Sigmoid colon (tissue), 7 donors: Measurements from ENCODE around the gene LCE4A. TPM values are rescaled to one million over a fixed set of nuclear protein-coding genes. Genes with fewer than 3 reads are reported as not detected.
"Not testable (repeated sequence)": the region's sequence is repeated elsewhere in the genome, so short reads cannot be mapped to it uniquely, and the experiment has no call there.

Source experiments
- DNase-seq: peaks from one replicate; pipeline ENCODE4 v3.0.0-alpha.2; 2019
- H3K27ac ChIP-seq, 4 donors: fragments of 200-600 bp; sonication (generic); one replicate each; pipeline ENCODE4 v1.5.1; 2016 to 2019; ENCODE audit warnings: mild to moderate bottlenecking in 1 of 4
- H3K27me3 ChIP-seq, 3 donors: fragments of 200-600 bp; sonication (generic); one replicate each; pipeline ENCODE4 v1.5.1; 2019; ENCODE audit warnings: mild to moderate bottlenecking in 1 of 3
- H3K36me3 ChIP-seq, 4 donors: fragments of 200-600 bp; sonication (generic); one replicate each; pipeline ENCODE4 v1.5.1; 2016 to 2019
- H3K4me1 ChIP-seq, 4 donors: fragments of 200-600 bp; sonication (generic); one replicate each; pipeline ENCODE4 v1.5.1; 2017 to 2019
- H3K4me3 ChIP-seq, 4 donors: fragments of 200-600 bp; sonication (generic); one replicate each; pipeline ENCODE4 v1.5.1; 2017 to 2019; ENCODE audit warnings: mild to moderate bottlenecking in 2 of 4, moderate library complexity in 1 of 4
- H3K9me3 ChIP-seq, 4 donors: fragments of 200-600 bp in 3 of 4; sonication (generic) in 3 of 4; one replicate each; pipeline versions ENCODE4 v1.5.1 to v1.6.1; 2013 to 2019
- EP300 ChIP-seq, 4 donors: sonication (generic); formaldehyde crosslinking; IDR thresholded peaks; one replicate each; pipeline ENCODE4 v1.6.1; 2017; ENCODE audit warnings: antibody characterized with exemption in 4 of 4
- POLR2A ChIP-seq, 2 donors: fragments of 450-650 bp; IDR thresholded peaks; one replicate each; pipeline ENCODE4 v1.6.1; 2016; ENCODE audit warnings: antibody characterized with exemption in 2 of 2, mild to moderate bottlenecking in 2 of 2, moderate library complexity in 2 of 2
- POLR2AphosphoS5 ChIP-seq, 4 donors: sonication (generic); formaldehyde crosslinking; IDR thresholded peaks; one replicate each; pipeline ENCODE4 v1.6.1; 2017; ENCODE audit warnings: antibody characterized with exemption in 4 of 4
- WGBS, 2 donors: extraction: QIAGEN DNeasy Blood & Tissue Kit; methylation state at CpG; one replicate each; pipeline ENCODE4 v1.1.7; 2013; 5-methylcytosine and 5-hydroxymethylcytosine counted together
- intact Hi-C: fragments of 100-400 bp; cut with DNase I; formaldehyde crosslinking; loops from one replicate; pipeline ENCODE4 v1.15.1; 2023
- polyA plus RNA-seq, 3 donors: library from polyadenylated mRNA; stranded (reverse); fragments of 200-250 nt; gene quantifications; one replicate each; pipeline ENCODE4 v1.2.3, GENCODE V29; 2013
- total RNA-seq, 4 donors: library from RNA; depleted of rRNA; stranded (reverse); fragments of >200 nt; gene quantifications; one replicate each; pipeline ENCODE4 v1.1.0, GENCODE V29; 2016
- TF ChIP-seq, protein P1 (sequence below), 4 experiments: fragments of 450-650 bp in 3 of 4; fragments of 200-600 bp in 1 of 4; IDR thresholded peaks; one replicate each; pipeline ENCODE4 v1.5.1; 2016 to 2019; ENCODE audit warnings: antibody characterized with exemption in 4 of 4, mild to moderate bottlenecking in 3 of 4, moderate library complexity in 2 of 4
- donor health status: healthy with polysubstance abuse.
- donor health status: Bipolar disorder and iron deficiency.
- donor health status: healthy.

LCE4A gene
- total and polyA plus RNA-seq, 7 donors: not detected

DNA sequence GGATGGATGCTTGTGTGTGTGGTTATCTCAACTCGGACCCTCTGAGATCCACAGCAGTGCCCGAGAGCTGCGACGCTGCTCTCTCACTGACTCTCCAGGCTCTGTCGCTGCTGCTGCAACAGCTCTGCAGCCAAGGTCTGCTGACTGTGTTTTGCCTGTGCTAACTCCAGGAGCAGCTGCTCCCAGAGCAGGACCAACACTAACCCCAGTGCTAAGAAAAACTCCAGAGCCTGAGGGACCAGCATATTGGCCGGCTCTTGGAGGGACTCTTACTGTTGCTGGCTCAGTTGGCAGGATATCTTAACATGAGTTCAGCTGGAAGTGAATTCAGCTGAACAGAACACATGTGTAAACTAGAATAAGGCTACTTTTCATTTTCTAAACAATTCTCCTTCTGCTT is 28.5 kb upstream of the LCE4A start:
- WGBS, 2 donors: 55 to 67% methylated on average over 6 of the region's 6 CpGs
- TF ChIP-seq, protein P1, sequence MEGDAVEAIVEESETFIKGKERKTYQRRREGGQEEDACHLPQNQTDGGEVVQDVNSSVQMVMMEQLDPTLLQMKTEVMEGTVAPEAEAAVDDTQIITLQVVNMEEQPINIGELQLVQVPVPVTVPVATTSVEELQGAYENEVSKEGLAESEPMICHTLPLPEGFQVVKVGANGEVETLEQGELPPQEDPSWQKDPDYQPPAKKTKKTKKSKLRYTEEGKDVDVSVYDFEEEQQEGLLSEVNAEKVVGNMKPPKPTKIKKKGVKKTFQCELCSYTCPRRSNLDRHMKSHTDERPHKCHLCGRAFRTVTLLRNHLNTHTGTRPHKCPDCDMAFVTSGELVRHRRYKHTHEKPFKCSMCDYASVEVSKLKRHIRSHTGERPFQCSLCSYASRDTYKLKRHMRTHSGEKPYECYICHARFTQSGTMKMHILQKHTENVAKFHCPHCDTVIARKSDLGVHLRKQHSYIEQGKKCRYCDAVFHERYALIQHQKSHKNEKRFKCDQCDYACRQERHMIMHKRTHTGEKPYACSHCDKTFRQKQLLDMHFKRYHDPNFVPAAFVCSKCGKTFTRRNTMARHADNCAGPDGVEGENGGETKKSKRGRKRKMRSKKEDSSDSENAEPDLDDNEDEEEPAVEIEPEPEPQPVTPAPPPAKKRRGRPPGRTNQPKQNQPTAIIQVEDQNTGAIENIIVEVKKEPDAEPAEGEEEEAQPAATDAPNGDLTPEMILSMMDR (IDR thresholded peaks at IDR 0.05): no peak
- TF ChIP-seq POLR2A (IDR thresholded peaks at IDR 0.05) (no peak), EP300 (IDR thresholded peaks at IDR 0.05) (no peak), POLR2AphosphoS5 (IDR thresholded peaks at IDR 0.05) (no peak)
- no peak for DNase-seq
- H3K4me3 ChIP-seq: no peak overlapping the region
- H3K4me1 ChIP-seq: no peaks in the 10 kb centered on the region
- H3K36me3 ChIP-seq: no peaks in the 10 kb centered on the region
- no peak overlapping the region for H3K27ac ChIP-seq
- intact Hi-C loops: no loop called here
- no peaks in the 10 kb centered on the region for H3K27me3 ChIP-seq
- H3K9me3 ChIP-seq: no peaks in the 10 kb centered on the region

DNA sequence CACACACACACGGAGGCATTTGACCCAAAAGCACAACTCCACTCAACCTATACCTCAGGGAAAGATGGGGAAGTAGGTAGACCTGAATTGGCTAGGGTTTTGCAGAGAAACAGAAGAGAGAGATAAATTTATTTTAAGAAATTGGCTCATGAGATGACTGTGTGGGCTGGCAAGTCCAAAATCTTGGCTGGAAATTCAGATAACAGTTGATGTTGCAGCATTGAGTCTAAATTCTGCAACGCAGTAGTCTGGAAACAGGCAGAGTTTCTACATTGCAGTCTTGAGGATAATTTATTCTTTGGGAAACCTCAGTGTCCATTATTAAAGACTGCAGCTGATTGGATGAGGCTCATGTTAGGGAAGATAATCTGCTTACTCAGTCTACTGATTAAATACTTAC is 26.3 kb upstream of the LCE4A start:
- no peak overlapping the region for H3K27ac ChIP-seq
- intact Hi-C loops: no loop called here
- H3K4me3 ChIP-seq: no peak overlapping the region
- no peaks in the 10 kb centered on the region for H3K4me1 ChIP-seq
- WGBS, 2 donors: 59 to 62% methylated on average over 2 of the region's 2 CpGs
- TF ChIP-seq POLR2AphosphoS5 (IDR thresholded peaks at IDR 0.05) (no peak), EP300 (IDR thresholded peaks at IDR 0.05) (no peak), POLR2A (IDR thresholded peaks at IDR 0.05) (no peak)
- TF ChIP-seq, protein P1 (IDR thresholded peaks at IDR 0.05): no peak
- H3K27me3 ChIP-seq: no peaks in the 10 kb centered on the region
- H3K36me3 ChIP-seq: no peaks in the 10 kb centered on the region
- no peak for DNase-seq
- H3K9me3 ChIP-seq: no peaks in the 10 kb centered on the region

DNA sequence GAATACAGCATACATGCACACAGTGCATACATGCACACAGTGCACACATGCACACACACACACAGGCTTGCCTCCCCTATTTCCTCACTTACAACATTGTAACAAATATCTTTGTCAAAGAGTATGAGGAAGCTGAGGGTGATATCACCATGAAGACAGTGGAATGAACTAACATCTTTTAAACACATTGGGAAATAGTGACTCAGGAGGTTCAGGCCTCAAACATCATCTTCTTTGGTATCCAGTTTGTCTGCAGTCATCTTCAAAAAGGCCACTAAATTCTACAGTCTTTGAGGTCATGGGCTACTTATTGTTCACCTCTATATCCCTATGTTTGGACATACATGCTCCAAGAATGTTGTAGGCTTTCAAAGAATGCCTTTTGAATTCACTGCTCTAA is 24.1 kb upstream of the LCE4A start:
- Histone ChIP-seq H3K4me1 (no peaks in the 10 kb centered on the region), H3K36me3 (no peaks in the 10 kb centered on the region), H3K9me3 (no peaks in the 10 kb centered on the region), H3K4me3 (no peak overlapping the region), H3K27me3 (no peaks in the 10 kb centered on the region), H3K27ac (no peak overlapping the region)
- DNase-seq: no peak
- intact Hi-C loops: no loop called here
- TF ChIP-seq POLR2AphosphoS5 (IDR thresholded peaks at IDR 0.05) (no peak), EP300 (IDR thresholded peaks at IDR 0.05) (no peak), POLR2A (IDR thresholded peaks at IDR 0.05) (no peak)
- TF ChIP-seq, protein P1 (IDR thresholded peaks at IDR 0.05): no peak

DNA sequence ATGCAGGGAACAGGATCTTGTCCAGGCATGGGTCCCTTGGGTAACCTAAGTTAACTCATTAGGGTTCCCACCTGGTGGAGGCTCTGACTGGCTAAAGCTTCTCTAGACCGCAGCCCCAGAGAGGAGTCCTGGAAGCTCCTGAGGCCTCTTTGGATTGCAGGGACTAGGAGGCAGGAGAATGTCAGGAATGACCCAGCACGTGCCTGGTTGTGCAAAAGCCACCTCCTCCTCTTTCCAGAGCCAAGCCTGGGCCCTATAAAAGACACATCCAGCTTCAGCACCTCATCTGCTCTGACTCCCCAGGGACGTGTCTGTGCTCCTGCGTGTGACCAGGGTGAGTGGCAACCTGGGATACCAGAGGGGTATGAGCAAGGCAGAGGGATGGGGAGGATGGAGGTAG is 22.1 kb upstream of the LCE4A start, which contains the start of gene LCE2B:
TSS of gene LCE2B (plus strand) at position 301 of the 400 bp plus-strand sequence. CDS start 721 bp downstream, outside the sequence.
- 63 to 79% methylated on average over 4 of the region's 4 CpGs for WGBS, 2 donors
- H3K36me3 ChIP-seq, H3K27me3 ChIP-seq, intact Hi-C loops, DNase-seq, H3K4me1 ChIP-seq, H3K27ac ChIP-seq, H3K4me3 ChIP-seq, H3K9me3 ChIP-seq: not testable (repeated sequence)

DNA sequence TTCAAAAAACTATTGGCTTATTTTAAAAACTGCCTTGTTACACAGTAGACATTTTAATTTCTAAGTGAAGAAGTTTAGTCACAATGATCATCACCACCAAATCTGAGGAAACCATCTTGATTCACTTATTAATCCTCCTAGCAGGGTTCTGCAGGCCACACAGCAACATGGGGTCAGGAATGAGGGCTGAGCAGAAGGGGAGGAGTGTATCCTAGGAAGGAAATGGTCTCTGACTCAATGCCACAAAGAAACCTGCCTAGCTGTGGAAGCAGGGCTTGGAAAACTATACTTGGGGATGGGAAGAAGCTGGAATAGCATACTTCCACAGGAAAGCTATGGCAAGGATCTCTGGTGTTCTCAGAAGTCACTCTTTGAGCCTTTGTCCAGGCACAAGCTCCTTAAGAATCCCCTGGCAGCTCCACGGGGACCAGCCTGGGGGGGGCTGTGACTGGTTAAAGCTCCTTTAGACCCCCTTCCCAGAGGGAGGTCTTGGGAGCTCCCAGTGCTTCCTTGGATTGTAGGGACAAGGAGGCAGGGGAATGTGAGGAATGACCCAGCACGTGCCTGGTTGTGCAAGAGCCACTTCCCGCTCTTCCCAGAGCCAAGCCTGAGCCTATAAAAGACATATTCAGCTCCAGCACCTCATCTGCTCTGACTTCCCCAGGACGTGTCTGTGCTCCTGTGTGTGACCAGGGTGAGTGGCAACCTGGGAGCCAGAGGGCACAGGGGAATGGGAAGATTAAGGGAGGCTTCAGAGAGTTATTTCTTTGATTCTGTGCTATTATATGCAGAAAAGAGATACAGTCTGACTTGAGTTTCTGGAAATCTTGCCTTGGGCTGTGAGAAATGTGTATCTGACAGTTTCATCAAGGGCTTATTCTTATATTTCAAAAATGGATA is 10.0 kb upstream of the LCE4A start, which contains the start of gene LCE2A:
TSS of gene LCE2A (plus strand) at position 645 of the 900 bp plus-strand sequence. CDS start 557 bp downstream, outside the sequence.
- WGBS, 2 donors: 38 to 57% methylated on average over 4 of the region's 4 CpGs
- H3K27me3 ChIP-seq: no peaks in the 10 kb centered on the region
- H3K4me3 ChIP-seq: no peak within 1 kb of the TSS
- TF ChIP-seq, protein P1 (IDR thresholded peaks at IDR 0.05): no peak
- TF ChIP-seq POLR2A (IDR thresholded peaks at IDR 0.05): no peak
- TF ChIP-seq POLR2AphosphoS5 (IDR thresholded peaks at IDR 0.05): no peak
- TF ChIP-seq EP300 (IDR thresholded peaks at IDR 0.05): no peak
- no peak within 1 kb of the TSS for H3K27ac ChIP-seq
- no peaks in the 10 kb centered on the region for H3K4me1 ChIP-seq
- H3K36me3 ChIP-seq: no peaks in the 10 kb centered on the region
- no peak for DNase-seq
- H3K9me3 ChIP-seq: no peaks in the 10 kb centered on the region
- intact Hi-C loops: no loop called here
